ENCODE results near the gene GLIPR1L2. TPM values are rescaled to one million over a fixed set of nuclear protein-coding genes. Genes with fewer than 3 reads are reported as not detected.

GLIPR1L2 gene
- total RNA-seq, 2 experiments from 2014 or later, result 0.44 to 0.56 TPM

- Histone ChIP-seq H3K27ac (ENCODE audit: low read depth in 1 of 2, low read length in 2 of 2) (no peak overlapping the region), H3K9me3 (ENCODE audit: control insufficient read depth in 1 of 2, insufficient read depth in 1 of 2, low read length in 2 of 2) (no peaks in the 10 kb centered on the region), H3K36me3 (ENCODE audit: insufficient read depth, low read length) (no peaks in the 10 kb centered on the region), H3K4me3 (ENCODE audit: low read length) (no peak overlapping the region), H3K27me3 (ENCODE audit: control insufficient read depth in 1 of 2, insufficient read depth in 2 of 2, low read length in 2 of 2) (no peaks in the 10 kb centered on the region), H3K4me1 (ENCODE audit: insufficient read depth, low read length) (no peaks in the 10 kb centered on the region)
- Mint-ChIP-seq H3K27ac (no peak overlapping the region), H3K9me3 (no peaks in the 10 kb centered on the region), H3K36me3 (ENCODE audit: low read depth) (no peaks in the 10 kb centered on the region), H3K4me3 (no peak overlapping the region), H3K4me1 (ENCODE audit: low read depth) (no peaks in the 10 kb centered on the region), H3K27me3 (no peaks in the 10 kb centered on the region)
- POLR2A ChIA-PET, result no interaction called here
- ATAC-seq (ENCODE audit: poor library complexity) (no peak), DNase-seq (no peak)
- intact Hi-C loops (cut with DNase I, micrococcal nuclease), result no loop called here
- TF ChIP-seq CTCF (IDR thresholded peaks at IDR 0.05), result no peak
- CTCF ChIA-PET, result no interaction called here
These were observed 23.8 kb downstream of the GLIPR1L2 start for GRCh38 chr12:75414671-75415070.

- no peak for TF ChIP-seq CTCF (IDR thresholded peaks at IDR 0.05)
- H3K4me1 Mint-ChIP-seq (ENCODE audit: low read depth), result no peaks in the 10 kb centered on the region
- peaks cover 6% of the 10 kb centered on the region for H3K36me3 Mint-ChIP-seq (ENCODE audit: low read depth)
- no peak for DNase-seq
- intact Hi-C loops (cut with DNase I, micrococcal nuclease), result no loop called here
- no peak for ATAC-seq (ENCODE audit: poor library complexity)
- no peak overlapping the region for H3K4me3 ChIP-seq (ENCODE audit: low read length)
- no peaks in the 10 kb centered on the region for H3K4me1 ChIP-seq (ENCODE audit: insufficient read depth, low read length)
- H3K27ac Mint-ChIP-seq, result no peak overlapping the region
- CTCF ChIA-PET, result no interaction called here
- no peaks in the 10 kb centered on the region for H3K9me3 ChIP-seq (ENCODE audit: control insufficient read depth in 1 of 2, insufficient read depth in 1 of 2, low read length in 2 of 2)
- no peaks in the 10 kb centered on the region for H3K27me3 ChIP-seq (ENCODE audit: control insufficient read depth in 1 of 2, insufficient read depth in 2 of 2, low read length in 2 of 2)
- no peaks in the 10 kb centered on the region for H3K27me3 Mint-ChIP-seq
- no peaks in the 10 kb centered on the region for H3K36me3 ChIP-seq (ENCODE audit: insufficient read depth, low read length)
- peaks cover 2% of the 10 kb centered on the region for H3K9me3 Mint-ChIP-seq
- POLR2A ChIA-PET, result no interaction called here
- H3K4me3 Mint-ChIP-seq, result no peak overlapping the region
- no peak overlapping the region for H3K27ac ChIP-seq (ENCODE audit: low read depth in 1 of 2, low read length in 2 of 2)
These were observed 29.0 kb downstream of the GLIPR1L2 start for GRCh38 chr12:75419841-75420240.

GRCh38 chr12:75427491-75427890, 36.6 kb downstream of the GLIPR1L2 start:
- no peaks in the 10 kb centered on the region for H3K4me1 ChIP-seq (ENCODE audit: insufficient read depth, low read length)
- no peak for ATAC-seq (ENCODE audit: poor library complexity)
- H3K4me3 ChIP-seq (ENCODE audit: low read length), result no peak overlapping the region
- H3K4me3 Mint-ChIP-seq, result no peak overlapping the region
- H3K9me3 ChIP-seq (ENCODE audit: control insufficient read depth in 1 of 2, insufficient read depth in 1 of 2, low read length in 2 of 2), result peaks cover 9 to 17% of the 10 kb centered on the region in 2 experiments
- H3K27me3 ChIP-seq (ENCODE audit: control insufficient read depth in 1 of 2, insufficient read depth in 2 of 2, low read length in 2 of 2), result no peaks in the 10 kb centered on the region
- no peak for DNase-seq
- no peaks in the 10 kb centered on the region for H3K36me3 ChIP-seq (ENCODE audit: insufficient read depth, low read length)
- ChIA-PET CTCF (no interaction called here), POLR2A (no interaction called here)
- no peaks in the 10 kb centered on the region for H3K27me3 Mint-ChIP-seq
- no peaks in the 10 kb centered on the region for H3K4me1 Mint-ChIP-seq (ENCODE audit: low read depth)
- H3K9me3 Mint-ChIP-seq, result peaks cover 11% of the 10 kb centered on the region
- TF ChIP-seq CTCF (IDR thresholded peaks at IDR 0.05), result no peak
- H3K27ac Mint-ChIP-seq, result no peak overlapping the region
- no peak overlapping the region for H3K27ac ChIP-seq (ENCODE audit: low read depth in 1 of 2, low read length in 2 of 2)
- peaks cover 15% of the 10 kb centered on the region for H3K36me3 Mint-ChIP-seq (ENCODE audit: low read depth)
- intact Hi-C loops (cut with DNase I, micrococcal nuclease), result no loop called here
